H1 (cell line): ENCODE data around the gene APOL6. TPM values are rescaled to one million over a fixed set of nuclear protein-coding genes. Genes with fewer than 3 reads are reported as not detected.

Experiments
- CTCF ChIA-PET: fragments of 300-600 bp; sonication (Branson Sonifier 250); formaldehyde crosslinking; loops from one replicate; lab custom pipeline; 2021; ENCODE audit not compliant: partially characterized antibody; lab: Charles Lee
- POLR2A ChIA-PET: fragments of 300-600 bp; sonication (Branson Sonifier 250); formaldehyde crosslinking; loops from one replicate; lab custom pipeline; 2021; ENCODE audit warnings: inconsistent platforms; ENCODE audit not compliant: partially characterized antibody; lab: Charles Lee
- DNase-seq, 2 experiments: peaks; one replicate each; pipeline versions ENCODE4 v3.0.0 to v3.0.0-alpha.2; 2010 to 2022; ENCODE audit warnings: low spot score in 2 of 2, low read depth in 1 of 2, mixed read lengths in 1 of 2
- FAIRE-seq: peaks from 2 replicates; lab custom pipeline; 2011; peaks lifted over from hg19 to GRCh38; lab: Jason Lieb, UNC
- H2AFZ ChIP-seq: 2 replicates; pipeline ENCODE4 v1.8.1; 2012; ENCODE audit warnings: low read length, inconsistent platforms
- H2AK5ac ChIP-seq: 2 replicates; pipeline ENCODE4 v1.6.1; 2013; ENCODE audit warnings: low read depth, low read length
- H2BK120ac ChIP-seq: replicated peaks from 2 replicates; pipeline ENCODE3; 2013; ENCODE audit warnings: low read depth, low read length, inconsistent platforms
- H2BK12ac ChIP-seq: 2 replicates; pipeline ENCODE4 v1.6.1; 2013; ENCODE audit warnings: low read depth, low read length
- H2BK15ac ChIP-seq: 2 replicates; pipeline ENCODE4 v1.6.1; 2013; ENCODE audit warnings: low read length
- H2BK20ac ChIP-seq: 2 replicates; pipeline ENCODE4 v1.6.1; 2013; ENCODE audit warnings: low read length
- H2BK5ac ChIP-seq: 2 replicates; pipeline ENCODE4 v1.6.1; 2013; ENCODE audit warnings: low read depth, low read length
- H3K14ac ChIP-seq: 2 replicates; pipeline ENCODE4 v1.6.1; 2013; ENCODE audit warnings: inconsistent platforms; ENCODE audit not compliant: insufficient read length
- H3K18ac ChIP-seq: 2 replicates; pipeline ENCODE4 v1.6.1; 2013; ENCODE audit warnings: low read length; ENCODE audit errors: extremely low read depth
- H3K23ac ChIP-seq: 2 replicates; pipeline ENCODE4 v1.6.1; 2013; ENCODE audit warnings: inconsistent platforms; ENCODE audit not compliant: insufficient read length
- H3K23me2 ChIP-seq: 2 replicates; pipeline ENCODE4 v1.6.1; 2013; ENCODE audit warnings: low read depth, low read length
- H3K27ac ChIP-seq: 2 replicates; pipeline ENCODE4 v1.6.1; 2011; ENCODE audit warnings: low read depth, low read length, inconsistent platforms
- H3K27me3 ChIP-seq, 4 experiments: replicated peaks in 1 of 4; 1 replicate in 1 of 4; 2 replicates in 3 of 4; pipeline versions ENCODE4 v1.6.1 to v1.8.1; 2011 to 2013; ENCODE audit warnings: low read length in 3 of 4, mild to moderate bottlenecking in 3 of 4, inconsistent platforms in 2 of 4, mixed read lengths in 2 of 4, moderate library complexity in 1 of 4; ENCODE audit not compliant: control insufficient read depth in 3 of 4, insufficient read depth in 3 of 4; ENCODE audit errors: extremely low read depth in 1 of 4
- H3K36me3 ChIP-seq, 4 experiments: 2 replicates each; pipeline versions ENCODE4 v1.6.1 to v1.8.1; 2011 to 2013; ENCODE audit warnings: mild to moderate bottlenecking in 4 of 4, low read length in 3 of 4, moderate library complexity in 2 of 4, control low read depth in 1 of 4, inconsistent platforms in 1 of 4; ENCODE audit not compliant: insufficient read depth in 4 of 4, control insufficient read depth in 2 of 4
- H3K4ac ChIP-seq: replicated peaks from 2 replicates; pipeline ENCODE3; 2013; ENCODE audit warnings: low read length, low read depth, mixed read lengths, inconsistent platforms; ENCODE audit not compliant: insufficient read length
- H3K4me1 ChIP-seq, 4 experiments: replicated peaks in 1 of 4; 1 replicate in 1 of 4; 2 replicates in 3 of 4; pipeline versions ENCODE4 v1.6.1 to v1.8.1; 2011 to 2013; ENCODE audit warnings: low read length in 3 of 4, inconsistent platforms in 2 of 4, mixed read lengths in 1 of 4; ENCODE audit not compliant: insufficient read depth in 4 of 4, control insufficient read depth in 3 of 4
- H3K4me2 ChIP-seq, 2 experiments: 2 replicates each; pipeline versions ENCODE4 v1.6.1 to v1.8.1; 2011 to 2013; ENCODE audit warnings: low read depth in 2 of 2, low read length in 2 of 2, control low read depth in 1 of 2, inconsistent platforms in 1 of 2, mild to moderate bottlenecking in 1 of 2; ENCODE audit not compliant: insufficient read depth in 1 of 2
- H3K4me3 ChIP-seq, 4 experiments: fragments of 200-600, 300-600 bp in 1 of 4; sonication (generic), shearing (Covaris generic), sonication (Bioruptor Twin) in 1 of 4; 2 replicates each; pipeline versions ENCODE4 v1.5.1 to v1.8.1; 2011 to 2016; ENCODE audit warnings: low read length in 4 of 4, low read depth in 3 of 4, control low read depth in 2 of 4, inconsistent platforms in 2 of 4, mild to moderate bottlenecking in 2 of 4, mixed read lengths in 1 of 4, moderate library complexity in 1 of 4; ENCODE audit not compliant: insufficient read depth in 2 of 4; ENCODE audit errors: extremely low read depth in 1 of 4
- H3K56ac ChIP-seq: replicated peaks from 2 replicates; pipeline ENCODE3; 2013; ENCODE audit warnings: low read depth, mild to moderate bottlenecking, mixed read lengths, low read length, inconsistent platforms; ENCODE audit not compliant: insufficient read length
- H3K79me1 ChIP-seq: 2 replicates; pipeline ENCODE4 v1.6.1; 2013; ENCODE audit warnings: low read depth, low read length, control low read depth
- H3K79me2 ChIP-seq, 2 experiments: 2 replicates each; pipeline versions ENCODE4 v1.6.1 to v1.8.1; 2012 to 2013; ENCODE audit warnings: low read length in 2 of 2, mild to moderate bottlenecking in 2 of 2, inconsistent platforms in 1 of 2; ENCODE audit not compliant: insufficient read depth in 2 of 2, control insufficient read depth in 1 of 2
- H3K9ac ChIP-seq, 4 experiments: replicated peaks in 1 of 4; 1 replicate in 1 of 4; 2 replicates in 3 of 4; pipeline versions ENCODE4 v1.6.1 to v1.8.1; 2011 to 2013; ENCODE audit warnings: low read depth in 3 of 4, low read length in 3 of 4, control low read depth in 2 of 4, mild to moderate bottlenecking in 2 of 4, moderate library complexity in 2 of 4, inconsistent platforms in 1 of 4; ENCODE audit errors: extremely low read depth in 1 of 4
- H3K9me3 ChIP-seq, 2 experiments: 2 replicates each; pipeline versions ENCODE4 v1.6.1 to v1.8.1; 2012 to 2013; ENCODE audit warnings: mild to moderate bottlenecking in 2 of 2, moderate library complexity in 2 of 2, control low read depth in 1 of 2, inconsistent platforms in 1 of 2, low read depth in 1 of 2, low read length in 1 of 2, mixed read lengths in 1 of 2; ENCODE audit not compliant: insufficient read depth in 2 of 2
- H4K20me1 ChIP-seq, 2 experiments: replicated peaks in 1 of 2; 2 replicates each; pipeline versions ENCODE3 to v1.8.1; 2011 to 2013; ENCODE audit warnings: inconsistent platforms in 2 of 2, low read length in 2 of 2, mild to moderate bottlenecking in 1 of 2; ENCODE audit not compliant: insufficient read depth in 2 of 2, control insufficient read depth in 1 of 2
- H4K5ac ChIP-seq: 2 replicates; pipeline ENCODE4 v1.6.1; 2013; ENCODE audit warnings: low read length, low read depth, mixed read lengths, inconsistent platforms; ENCODE audit not compliant: insufficient read length
- H4K8ac ChIP-seq: 2 replicates; pipeline ENCODE4 v1.8.0; 2013; ENCODE audit warnings: mild to moderate bottlenecking, moderate library complexity, low read length, inconsistent platforms; ENCODE audit not compliant: insufficient read depth; ENCODE audit errors: extremely low read depth
- H4K91ac ChIP-seq: replicated peaks from 2 replicates; pipeline ENCODE3; 2013; ENCODE audit warnings: low read length, mixed read lengths, inconsistent platforms; ENCODE audit not compliant: insufficient read length
- BRCA1 ChIP-seq: IDR thresholded peaks from 2 replicates; pipeline ENCODE4 v1.6.1; 2012; ENCODE audit warnings: low read depth, low read length, improper control_type of control experiment
- CHD2 ChIP-seq: IDR thresholded peaks from 2 replicates; pipeline ENCODE4 v1.6.1; 2012; ENCODE audit warnings: low read length, improper control_type of control experiment
- CREB1 ChIP-seq: IDR thresholded peaks from 2 replicates; pipeline ENCODE4 v1.6.1; 2012; ENCODE audit warnings: inconsistent platforms
- HDAC6 ChIP-seq: IDR thresholded peaks from one replicate; pipeline ENCODE4 v1.7.1; 2012; ENCODE audit warnings: low read depth, mild to moderate bottlenecking, inconsistent platforms, low read length, moderate library complexity
- KDM4A ChIP-seq: IDR thresholded peaks from one replicate; pipeline ENCODE4 v1.7.1; 2012; ENCODE audit warnings: low read depth, mild to moderate bottlenecking, moderate library complexity, low read length, inconsistent platforms; ENCODE audit not compliant: severe bottlenecking
- MAX ChIP-seq: IDR thresholded peaks from 2 replicates; pipeline ENCODE4 v1.6.1; 2012; ENCODE audit warnings: inconsistent platforms
- POLR2A ChIP-seq, 2 experiments: IDR thresholded peaks; 1 replicate in 1 of 2; 2 replicates in 1 of 2; pipeline ENCODE4 v1.6.1; 2011; ENCODE audit warnings: low read depth in 2 of 2, low read length in 2 of 2, mild to moderate bottlenecking in 2 of 2; ENCODE audit errors: control extremely low read depth in 1 of 2
- SP1 ChIP-seq: IDR thresholded peaks from 2 replicates; pipeline ENCODE4 v1.6.1; 2011; ENCODE audit warnings: low read depth, low read length
- TCF12 ChIP-seq: IDR thresholded peaks from 2 replicates; pipeline ENCODE4 v1.6.1; 2011; ENCODE audit warnings: low read depth, mild to moderate bottlenecking, low read length
- WGBS, 2 experiments: shearing (Covaris generic) in 1 of 2; methylation state at CpG; one replicate each; pipeline versions ENCODE4 v1.1.6 to v1.1.7; 2013 to 2015; ENCODE audit warnings: low lambda C conversion rate in 2 of 2, mixed read lengths in 2 of 2, inconsistent platforms in 1 of 2, low coverage in 1 of 2, missing lambda C conversion rate in 1 of 2; ENCODE audit not compliant: insufficient replicate concordance in 2 of 2, insufficient coverage in 1 of 2, insufficient read length in 1 of 2; ENCODE audit errors: extremely low coverage in 1 of 2, missing lambda C conversion rate in 1 of 2; 5-methylcytosine and 5-hydroxymethylcytosine counted together
- polyA plus RNA-seq, 7 experiments: library from polyadenylated mRNA; depleted of rRNA in 3 of 7; stranded (reverse) in 5 of 7; unstranded in 2 of 7; fragments of >200 nt in 5 of 7; fragments of 200-250 nt in 2 of 7; gene quantifications; 1 replicate in 5 of 7; 2 replicates in 1 of 7; 4 replicates in 1 of 7; pipeline versions ENCODE4 v1.2.1 to v1.2.3, GENCODE V29; 2011 to 2013; ENCODE audit warnings: missing spikeins in 2 of 7, mixed read lengths in 2 of 7
- total RNA-seq: library from RNA; stranded (reverse); fragmentation: NEBNext Ultra II Directional; extraction: Animal tissue kit (Norgen Biotek cat#: 25700); gene quantifications from 2 replicates; pipeline ENCODE4 v1.2.1, GENCODE V29; 2021

APOL6 gene
- total and polyA plus RNA-seq, 2 of the 8 experiments (the other 6 are each of a cell fraction or from before 2014, with no cell fraction given), result 0.06 to 0.13 TPM

GRCh38 chr22:35643991-35644390 is 4.3 kb upstream of the APOL6 start:
- no peak for FAIRE-seq
- ChIA-PET CTCF (interaction anchor here (1.3 kb wide), 1 partner anchor 91 kb away, joined by 3 read pairs; no protein-coding TSS in a partner anchor), POLR2A (no interaction called here)
- H3K18ac ChIP-seq, result no peak overlapping the region
- no peak overlapping the region for H2AK5ac ChIP-seq
- H3K9ac ChIP-seq, result no peak overlapping the region
- no peak overlapping the region for H4K91ac ChIP-seq
- H3K23me2 ChIP-seq, result no peaks in the 10 kb centered on the region
- H2BK15ac ChIP-seq, result no peak overlapping the region
- no peaks in the 10 kb centered on the region for H3K27me3 ChIP-seq
- DNase-seq, result peak in 1 of 2 experiments; percentile 28
- H3K36me3 ChIP-seq, result no peaks in the 10 kb centered on the region
- no peak overlapping the region for H3K27ac ChIP-seq
- H2BK12ac ChIP-seq, result no peak overlapping the region
- no peak overlapping the region for H2BK120ac ChIP-seq
- H4K20me1 ChIP-seq, result no peaks in the 10 kb centered on the region
- H3K79me1 ChIP-seq, result no peaks in the 10 kb centered on the region
- no peak overlapping the region for H4K5ac ChIP-seq
- H2BK5ac ChIP-seq, result no peak overlapping the region
- peaks cover 0 to 7% (median 5%) of the 10 kb centered on the region in 4 experiments; a peak in 6 of 7 replicates for H3K4me1 ChIP-seq
- no peak overlapping the region for H2BK20ac ChIP-seq
- H3K4me3 ChIP-seq, result no peak overlapping the region
- no peak overlapping the region for H3K4ac ChIP-seq
- H3K23ac ChIP-seq, result no peak overlapping the region
- H3K14ac ChIP-seq, result no peak overlapping the region
- H3K56ac ChIP-seq, result no peak overlapping the region
- no peak overlapping the region for H4K8ac ChIP-seq
- H3K9me3 ChIP-seq, result no peaks in the 10 kb centered on the region
- no peak overlapping the region for H2AFZ ChIP-seq
- no peak overlapping the region for H3K4me2 ChIP-seq
- WGBS, 2 experiments, result 93% methylated on average over 1 of the region's 1 CpG; no CpG with 5 or more reads in 1 of the 2 experiments
- TF ChIP-seq KDM4A (no peak), POLR2A (IDR thresholded peaks at IDR 0.05; ENCODE audit: control extremely low read depth in 1 of 2, low read depth in 2 of 2, low read length in 2 of 2) (no peak), CREB1 (no peak), BRCA1 (no peak), HDAC6 (no peak), MAX (no peak), SP1 (no peak), TCF12 (no peak), CHD2 (no peak)
- H3K79me2 ChIP-seq, result no peaks in the 10 kb centered on the region
